GM10266 (cell line): ENCODE measurements around the gene MYOM1.

ENCODE experiments used
- DNase-seq: peaks from one replicate; pipeline ENCODE4 v3.0.0; 2012; ENCODE audit errors: extremely low spot score
- TF ChIP-seq, protein P1 (sequence below): IDR thresholded peaks from 2 replicates; pipeline ENCODE4 v1.5.1; 2012; ENCODE audit warnings: mild to moderate bottlenecking, low read depth; ENCODE audit not compliant: control insufficient read depth, insufficient read depth; ENCODE audit errors: missing control alignments

The MYOM1 gene

GRCh38 chr18:3114451-3114850 is 105.3 kb downstream of the MYOM1 start:
- no peak for DNase-seq
- TF ChIP-seq, protein P1, sequence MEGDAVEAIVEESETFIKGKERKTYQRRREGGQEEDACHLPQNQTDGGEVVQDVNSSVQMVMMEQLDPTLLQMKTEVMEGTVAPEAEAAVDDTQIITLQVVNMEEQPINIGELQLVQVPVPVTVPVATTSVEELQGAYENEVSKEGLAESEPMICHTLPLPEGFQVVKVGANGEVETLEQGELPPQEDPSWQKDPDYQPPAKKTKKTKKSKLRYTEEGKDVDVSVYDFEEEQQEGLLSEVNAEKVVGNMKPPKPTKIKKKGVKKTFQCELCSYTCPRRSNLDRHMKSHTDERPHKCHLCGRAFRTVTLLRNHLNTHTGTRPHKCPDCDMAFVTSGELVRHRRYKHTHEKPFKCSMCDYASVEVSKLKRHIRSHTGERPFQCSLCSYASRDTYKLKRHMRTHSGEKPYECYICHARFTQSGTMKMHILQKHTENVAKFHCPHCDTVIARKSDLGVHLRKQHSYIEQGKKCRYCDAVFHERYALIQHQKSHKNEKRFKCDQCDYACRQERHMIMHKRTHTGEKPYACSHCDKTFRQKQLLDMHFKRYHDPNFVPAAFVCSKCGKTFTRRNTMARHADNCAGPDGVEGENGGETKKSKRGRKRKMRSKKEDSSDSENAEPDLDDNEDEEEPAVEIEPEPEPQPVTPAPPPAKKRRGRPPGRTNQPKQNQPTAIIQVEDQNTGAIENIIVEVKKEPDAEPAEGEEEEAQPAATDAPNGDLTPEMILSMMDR = no peak

GRCh38 chr18:3114026-3114425 is 105.7 kb downstream of the MYOM1 start:
- TF ChIP-seq, protein P1 = no peak
- DNase-seq = no peak

DNA sequence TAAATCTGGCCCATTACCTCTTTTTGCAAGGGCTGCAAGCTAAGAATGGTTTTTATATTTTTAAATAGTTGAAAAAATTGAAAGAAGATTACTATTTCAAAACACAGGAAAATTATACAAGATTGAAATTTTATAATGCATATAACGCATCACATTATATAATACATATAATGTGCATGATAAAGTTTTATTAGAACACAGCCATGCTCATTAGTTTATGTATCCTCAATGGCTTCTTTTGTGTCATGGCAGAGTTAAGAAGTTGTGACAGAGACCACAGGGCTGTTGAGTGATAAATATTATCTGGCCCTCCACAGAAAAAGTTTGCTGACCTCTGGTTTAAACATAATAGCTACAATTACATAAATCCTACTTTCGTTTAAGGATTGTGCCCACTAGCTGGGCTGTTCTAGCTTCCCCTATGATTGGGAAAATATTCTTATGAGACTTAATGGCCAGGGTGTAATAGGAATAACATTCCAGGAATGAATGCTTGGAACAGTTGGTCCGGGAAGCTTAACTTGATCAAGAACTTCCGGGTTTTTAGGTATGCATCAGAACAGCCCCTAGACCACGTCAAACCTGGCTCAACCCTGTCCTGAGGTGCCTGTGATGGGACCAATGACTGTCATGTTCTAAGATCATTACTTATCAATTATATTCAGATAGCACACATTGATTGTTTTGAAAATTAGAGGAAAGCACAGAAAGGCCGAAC is 108.1 kb downstream of the MYOM1 start:
- TF ChIP-seq, protein P1 = no peak
- DNase-seq = no peak

- TF ChIP-seq, protein P1 = no peak
- no peak for DNase-seq
Measured at GRCh38 chr18:3110034-3110752, 109.6 kb downstream of the MYOM1 start.

DNA sequence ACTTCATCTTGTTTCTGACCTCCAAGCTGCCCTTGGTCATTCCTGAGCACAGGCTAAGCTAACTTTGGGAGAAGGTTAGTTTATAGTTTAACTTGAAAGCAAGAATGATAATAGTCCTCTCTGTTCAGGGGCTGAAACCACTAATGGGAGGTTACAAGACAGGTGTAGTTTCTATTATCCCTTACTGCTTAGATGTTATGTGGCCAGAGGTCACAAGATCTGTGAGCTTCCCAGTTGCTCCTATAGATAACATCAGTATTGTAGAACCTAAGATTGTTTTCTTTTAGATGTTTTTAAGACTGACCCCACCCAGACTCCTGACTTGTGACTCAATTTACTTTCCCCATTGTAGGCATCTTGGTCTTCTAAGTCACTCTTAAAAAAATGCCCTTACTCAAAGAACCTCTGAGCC is 112.0 kb downstream of the MYOM1 start:
- DNase-seq = no peak
- TF ChIP-seq, protein P1 = no peak

DNA sequence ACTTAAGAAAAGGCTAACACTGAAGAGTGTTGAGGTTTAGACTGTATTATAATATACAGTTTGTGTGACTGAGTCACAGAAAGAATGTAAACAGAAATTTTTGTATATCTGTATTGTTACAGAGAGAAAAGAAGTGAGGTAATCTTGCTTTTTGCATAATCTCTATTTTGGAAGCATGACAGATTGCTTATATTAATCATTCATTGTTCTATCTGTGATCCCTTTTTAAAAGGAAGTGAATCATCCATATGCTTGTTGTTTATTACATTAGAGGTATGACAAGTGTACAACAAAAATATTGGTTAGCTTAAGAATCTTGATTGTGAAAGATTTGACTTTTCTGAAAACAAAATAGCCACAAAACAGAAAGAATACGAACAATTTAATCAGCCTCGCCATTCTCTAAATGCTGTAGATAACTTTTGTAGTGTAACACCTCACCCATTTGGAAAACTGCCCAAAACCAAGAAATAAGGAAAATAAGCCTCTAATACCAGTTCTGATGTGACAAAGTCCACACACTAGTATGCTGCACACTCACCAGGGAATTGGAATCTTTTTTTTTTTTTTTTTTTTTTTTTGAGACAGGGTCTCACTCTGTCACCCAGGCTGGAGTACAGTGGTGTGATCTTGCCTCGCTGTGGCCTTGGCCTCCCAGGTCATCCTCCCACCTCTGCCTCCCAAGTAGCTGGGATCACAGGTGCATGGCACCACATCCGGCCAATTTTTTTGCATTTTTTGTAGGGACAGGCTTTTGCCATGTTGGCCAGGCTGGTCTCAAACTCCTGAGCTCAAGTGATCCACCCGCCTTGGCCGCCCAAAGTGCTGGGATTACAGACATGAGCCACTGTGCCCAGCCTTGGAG is 115.3 kb downstream of the MYOM1 start:
- no peak for DNase-seq
- TF ChIP-seq, protein P1 = no peak
